Loucy (cell line): Measurements from ENCODE around the gene OOSP4A.

ENCODE experiments used
- H2AFZ ChIP-seq: fragments of 200-600 bp; sonication (generic); 2 replicates; pipeline ENCODE4 v1.6.0; 2016; ENCODE audit warnings: antibody characterized with exemption, mild to moderate bottlenecking, low read length, moderate library complexity
- H3F3A ChIP-seq: fragments of 200-600 bp; 2 replicates; pipeline ENCODE4 v1.6.0; 2016; ENCODE audit warnings: antibody characterized with exemption, low read depth, mild to moderate bottlenecking
- H3K27me3 ChIP-seq: fragments of 200-600 bp; sonication (generic); 2 replicates; pipeline ENCODE4 v1.6.1; 2014; ENCODE audit warnings: low read length, mild to moderate bottlenecking; ENCODE audit not compliant: insufficient read depth, poor library complexity, severe bottlenecking
- H3K36me3 ChIP-seq: fragments of 200-600 bp; sonication (generic); 2 replicates; pipeline ENCODE4 v1.6.1; 2016; ENCODE audit warnings: low read length; ENCODE audit not compliant: insufficient read depth
- H3K4me1 ChIP-seq: fragments of 200-600 bp; sonication (generic); 2 replicates; pipeline ENCODE4 v1.5.1; 2014; ENCODE audit warnings: low read length, mild to moderate bottlenecking; ENCODE audit not compliant: insufficient read depth, poor library complexity, severe bottlenecking
- H3K4me2 ChIP-seq: fragments of 200-600 bp; sonication (generic); 2 replicates; pipeline ENCODE4 v1.6.0; 2014; ENCODE audit warnings: antibody characterized with exemption, low read length, low read depth, mild to moderate bottlenecking; ENCODE audit not compliant: poor library complexity, severe bottlenecking
- H3K4me3 ChIP-seq: fragments of 200-600 bp; sonication (generic); 2 replicates; pipeline ENCODE4 v1.5.1; 2014; ENCODE audit warnings: low read length, mild to moderate bottlenecking, mixed read lengths; ENCODE audit not compliant: poor library complexity, severe bottlenecking
- H3K79me2 ChIP-seq: fragments of 200-600 bp; sonication (generic); 2 replicates; pipeline ENCODE4 v1.6.1; 2014; ENCODE audit warnings: low read length; ENCODE audit not compliant: insufficient read depth
- H3K9ac ChIP-seq: fragments of 200-600 bp; sonication (generic); 2 replicates; pipeline ENCODE4 v1.6.0; 2014; ENCODE audit warnings: mild to moderate bottlenecking, low read depth, low read length, moderate library complexity; ENCODE audit not compliant: poor library complexity, severe bottlenecking
- H3K9me2 ChIP-seq: fragments of 200-600 bp; sonication (generic); replicated peaks from 2 replicates; pipeline ENCODE4 v1.6.1; 2016; ENCODE audit warnings: low read depth, low read length, mixed read lengths
- H3K9me3 ChIP-seq: fragments of 200-600 bp; sonication (generic); 2 replicates; pipeline ENCODE4 v1.6.1; 2014; ENCODE audit warnings: mild to moderate bottlenecking, antibody characterized with exemption, low read length, low read depth; ENCODE audit not compliant: insufficient read depth
- H4K20me1 ChIP-seq: fragments of 200-600 bp; sonication (generic); 2 replicates; pipeline ENCODE4 v1.6.0; 2014; ENCODE audit warnings: antibody characterized with exemption, low read length, mild to moderate bottlenecking; ENCODE audit not compliant: insufficient read depth, poor library complexity, severe bottlenecking
- CTCF ChIP-seq: fragments of 200-600 bp; sonication (generic); conservative IDR thresholded peaks from 2 replicates; pipeline ENCODE4 v1.5.1; 2014; ENCODE audit warnings: mild to moderate bottlenecking, antibody characterized with exemption, low read length
- EZH2phosphoT487 ChIP-seq: fragments of 200-600 bp; IDR thresholded peaks from 2 replicates; pipeline ENCODE4 v1.6.1; 2018; ENCODE audit warnings: antibody characterized with exemption, mild to moderate bottlenecking, moderate library complexity, borderline replicate concordance

OOSP4A gene

GRCh38 chr11:59990421-59990820 lies 26.6 kb downstream of the OOSP4A start:
- H3K4me3 ChIP-seq, result no peak overlapping the region
- H3K4me2 ChIP-seq, result no peak overlapping the region
- H3K4me1 ChIP-seq, result peaks cover 6% of the 10 kb centered on the region
- H3K27me3 ChIP-seq, result no peaks in the 10 kb centered on the region
- H3K9ac ChIP-seq, result no peak overlapping the region
- H2AFZ ChIP-seq, result no peak overlapping the region
- TF ChIP-seq EZH2phosphoT487, result no peak
- no peak for TF ChIP-seq CTCF
- no peaks in the 10 kb centered on the region for H3K79me2 ChIP-seq
- no peaks in the 10 kb centered on the region for H3K36me3 ChIP-seq
- H3F3A ChIP-seq, result no peaks in the 10 kb centered on the region
- H4K20me1 ChIP-seq, result no peaks in the 10 kb centered on the region
- peaks cover 11% of the 10 kb centered on the region; the same call in 1 of the 2 replicates for H3K9me3 ChIP-seq
- no peaks in the 10 kb centered on the region for H3K9me2 ChIP-seq

- Histone ChIP-seq H3K9ac (no peak overlapping the region), H3K9me2 (no peaks in the 10 kb centered on the region), H4K20me1 (no peaks in the 10 kb centered on the region), H3F3A (no peaks in the 10 kb centered on the region), H3K4me2 (no peak overlapping the region), H3K4me3 (no peak overlapping the region), H2AFZ (no peak overlapping the region), H3K36me3 (no peaks in the 10 kb centered on the region), H3K9me3 (peaks cover 11% of the 10 kb centered on the region; the same call in 1 of the 2 replicates), H3K27me3 (no peaks in the 10 kb centered on the region), H3K79me2 (no peaks in the 10 kb centered on the region), H3K4me1 (peaks cover 6% of the 10 kb centered on the region)
- TF ChIP-seq CTCF, result no peak
- no peak for TF ChIP-seq EZH2phosphoT487
Measured at GRCh38 chr11:59992425-59992824, 28.6 kb downstream of the OOSP4A start.

- Histone ChIP-seq H3K4me1 (peaks cover 6% of the 10 kb centered on the region), H3K4me2 (no peak overlapping the region), H2AFZ (no peak overlapping the region), H3F3A (no peaks in the 10 kb centered on the region), H3K36me3 (no peaks in the 10 kb centered on the region), H3K9me3 (no peaks in the 10 kb centered on the region), H4K20me1 (no peaks in the 10 kb centered on the region), H3K9me2 (no peaks in the 10 kb centered on the region), H3K9ac (no peak overlapping the region), H3K4me3 (no peak overlapping the region), H3K79me2 (no peaks in the 10 kb centered on the region), H3K27me3 (no peaks in the 10 kb centered on the region)
- TF ChIP-seq CTCF, result no peak
- TF ChIP-seq EZH2phosphoT487, result no peak
Measured at GRCh38 chr11:59997800-59998199, 34.0 kb downstream of the OOSP4A start.
